Left ventricle myocardium inferior (tissue), 1 donor: ENCODE measurements around the gene GNB1L. TPM values are rescaled to one million over a fixed set of nuclear protein-coding genes. Genes with fewer than 3 reads are reported as not detected.
"Not testable (repeated sequence)": the region's sequence is repeated elsewhere in the genome, so short reads cannot be mapped to it uniquely, and the experiment has no call there.

Experiments used
- DNase-seq: peaks from one replicate; pipeline ENCODE4 v3.0.0-alpha.2; 2020
- H3K27ac ChIP-seq: fragments of 200-600 bp; replicated peaks from 2 replicates; pipeline ENCODE4 v1.8.0; 2021
- H3K27me3 ChIP-seq: fragments of 200-600 bp; 2 replicates; pipeline ENCODE4 v1.8.0; 2021; ENCODE audit warnings: low read depth
- H3K36me3 ChIP-seq: fragments of 200-600 bp; 2 replicates; pipeline ENCODE4 v1.8.0; 2021
- H3K4me1 ChIP-seq: fragments of 200-600 bp; 2 replicates; pipeline ENCODE4 v1.8.0; 2021
- H3K4me3 ChIP-seq: fragments of 200-600 bp; 2 replicates; pipeline ENCODE4 v1.8.0; 2021; ENCODE audit warnings: mild to moderate bottlenecking, moderate library complexity
- H3K9me3 ChIP-seq: fragments of 200-600 bp; replicated peaks from 2 replicates; pipeline ENCODE4 v1.8.0; 2021
- intact Hi-C: fragments of 100-400 bp; cut with micrococcal nuclease; formaldehyde crosslinking; loops from one replicate; pipeline ENCODE4 v1.11.0; 2022
- total RNA-seq: library from RNA; stranded (reverse); fragmentation: NEBNext Ultra II Directional; extraction: Animal tissue kit (Norgen Biotek cat#: 25700); gene quantifications from one replicate; pipeline ENCODE4 v1.2.1, GENCODE V29; 2021
- TF ChIP-seq, protein P1 (sequence below): fragments of 200-600 bp; IDR thresholded peaks from 2 replicates; pipeline ENCODE4 v1.8.0; 2021; ENCODE audit warnings: antibody characterized with exemption, mild to moderate bottlenecking, borderline replicate concordance
- donor health status: DM: no; HTN: yes; CAD: no; lungs with severe emphysema.

Gene GNB1L
- total RNA-seq, 1 donor from 2014 or later, result 2.9 TPM

GRCh38 chr22:19797086-19798002, 57.3 kb downstream of the GNB1L start:
- Histone ChIP-seq H3K27ac (no peak overlapping the region), H3K4me1 (peaks cover 11% of the 10 kb centered on the region), H3K36me3 (peaks cover 7% of the 10 kb centered on the region), H3K9me3 (peaks cover 17% of the 10 kb centered on the region), H3K27me3 (no peaks in the 10 kb centered on the region), H3K4me3 (no peak overlapping the region)
- no peak for DNase-seq
- intact Hi-C loops, result no loop called here
- TF ChIP-seq, protein P1, sequence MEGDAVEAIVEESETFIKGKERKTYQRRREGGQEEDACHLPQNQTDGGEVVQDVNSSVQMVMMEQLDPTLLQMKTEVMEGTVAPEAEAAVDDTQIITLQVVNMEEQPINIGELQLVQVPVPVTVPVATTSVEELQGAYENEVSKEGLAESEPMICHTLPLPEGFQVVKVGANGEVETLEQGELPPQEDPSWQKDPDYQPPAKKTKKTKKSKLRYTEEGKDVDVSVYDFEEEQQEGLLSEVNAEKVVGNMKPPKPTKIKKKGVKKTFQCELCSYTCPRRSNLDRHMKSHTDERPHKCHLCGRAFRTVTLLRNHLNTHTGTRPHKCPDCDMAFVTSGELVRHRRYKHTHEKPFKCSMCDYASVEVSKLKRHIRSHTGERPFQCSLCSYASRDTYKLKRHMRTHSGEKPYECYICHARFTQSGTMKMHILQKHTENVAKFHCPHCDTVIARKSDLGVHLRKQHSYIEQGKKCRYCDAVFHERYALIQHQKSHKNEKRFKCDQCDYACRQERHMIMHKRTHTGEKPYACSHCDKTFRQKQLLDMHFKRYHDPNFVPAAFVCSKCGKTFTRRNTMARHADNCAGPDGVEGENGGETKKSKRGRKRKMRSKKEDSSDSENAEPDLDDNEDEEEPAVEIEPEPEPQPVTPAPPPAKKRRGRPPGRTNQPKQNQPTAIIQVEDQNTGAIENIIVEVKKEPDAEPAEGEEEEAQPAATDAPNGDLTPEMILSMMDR, result no peak

DNA sequence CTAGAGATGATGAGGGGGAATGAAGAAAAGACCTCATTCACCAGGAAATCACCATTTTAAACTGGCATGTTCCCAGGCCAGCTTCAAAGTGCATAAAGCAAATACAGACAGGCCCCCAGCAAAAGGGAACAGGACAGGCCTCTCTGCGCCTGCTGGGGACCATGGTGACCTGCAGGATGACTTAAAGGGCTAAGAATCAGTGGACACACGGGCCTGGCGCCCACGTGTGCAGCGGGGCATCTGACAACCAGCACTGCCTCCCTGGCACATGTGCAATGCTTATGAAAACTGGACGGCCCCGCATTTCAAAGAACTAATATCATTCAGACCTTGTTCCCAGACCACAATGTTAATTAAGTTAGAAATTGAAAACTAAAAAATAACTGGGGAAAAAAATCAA, 58.5 kb downstream of the GNB1L start:
- intact Hi-C loops, result no loop called here
- H3K4me3 ChIP-seq, result no peak overlapping the region
- peaks cover 28% of the 10 kb centered on the region for H3K9me3 ChIP-seq
- H3K27me3 ChIP-seq, result no peaks in the 10 kb centered on the region
- peaks cover 11% of the 10 kb centered on the region for H3K4me1 ChIP-seq
- no peak for DNase-seq
- H3K27ac ChIP-seq, result no peak overlapping the region
- TF ChIP-seq, protein P1, result no peak
- peaks cover 10% of the 10 kb centered on the region for H3K36me3 ChIP-seq

DNA sequence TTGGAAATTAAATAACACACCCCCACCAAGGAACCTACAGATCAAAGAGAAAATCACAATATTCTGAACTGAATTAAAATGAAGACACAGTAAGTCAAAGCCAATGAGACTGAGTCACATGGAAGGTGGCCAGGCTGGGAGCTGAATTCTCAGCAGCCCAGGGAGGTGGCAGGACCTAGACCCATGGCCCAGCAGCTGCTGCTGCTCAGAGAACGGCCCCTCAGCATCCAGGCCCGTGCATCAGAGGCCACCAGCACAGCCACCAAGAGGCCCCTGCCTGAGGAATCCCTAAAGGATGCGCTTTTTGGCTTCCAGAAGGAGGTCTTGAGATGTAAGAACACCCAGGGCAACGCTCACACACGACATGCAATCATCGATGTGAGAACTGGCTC, 59.1 kb downstream of the GNB1L start:
- Histone ChIP-seq H3K36me3 (peaks cover 10% of the 10 kb centered on the region), H3K27ac (no peak overlapping the region), H3K4me1 (peaks cover 11% of the 10 kb centered on the region), H3K4me3 (no peak overlapping the region), H3K27me3 (no peaks in the 10 kb centered on the region), H3K9me3 (peaks cover 33% of the 10 kb centered on the region)
- no peak for DNase-seq
- intact Hi-C loops, result no loop called here
- TF ChIP-seq, protein P1, result no peak

GRCh38 chr22:19793661-19794310, 60.9 kb downstream of the GNB1L start:
- no peaks in the 10 kb centered on the region for H3K27me3 ChIP-seq
- peaks cover 8% of the 10 kb centered on the region for H3K4me1 ChIP-seq
- intact Hi-C loops, result no loop called here
- no peak for DNase-seq
- no peak overlapping the region for H3K27ac ChIP-seq
- TF ChIP-seq, protein P1, result no peak
- H3K9me3 ChIP-seq, result peaks cover 34% of the 10 kb centered on the region
- H3K4me3 ChIP-seq, result no peak overlapping the region
- H3K36me3 ChIP-seq, result peaks cover 19% of the 10 kb centered on the region

- Histone ChIP-seq H3K4me3 (no peak overlapping the region), H3K36me3 (peaks cover 19% of the 10 kb centered on the region), H3K27ac (no peak overlapping the region), H3K9me3 (peaks cover 34% of the 10 kb centered on the region), H3K4me1 (peaks cover 2% of the 10 kb centered on the region), H3K27me3 (no peaks in the 10 kb centered on the region)
- intact Hi-C loops, result no loop called here
- TF ChIP-seq, protein P1, result no peak
- DNase-seq, result no peak
Observed at GRCh38 chr22:19793161-19793560, 61.5 kb downstream of the GNB1L start.

DNA sequence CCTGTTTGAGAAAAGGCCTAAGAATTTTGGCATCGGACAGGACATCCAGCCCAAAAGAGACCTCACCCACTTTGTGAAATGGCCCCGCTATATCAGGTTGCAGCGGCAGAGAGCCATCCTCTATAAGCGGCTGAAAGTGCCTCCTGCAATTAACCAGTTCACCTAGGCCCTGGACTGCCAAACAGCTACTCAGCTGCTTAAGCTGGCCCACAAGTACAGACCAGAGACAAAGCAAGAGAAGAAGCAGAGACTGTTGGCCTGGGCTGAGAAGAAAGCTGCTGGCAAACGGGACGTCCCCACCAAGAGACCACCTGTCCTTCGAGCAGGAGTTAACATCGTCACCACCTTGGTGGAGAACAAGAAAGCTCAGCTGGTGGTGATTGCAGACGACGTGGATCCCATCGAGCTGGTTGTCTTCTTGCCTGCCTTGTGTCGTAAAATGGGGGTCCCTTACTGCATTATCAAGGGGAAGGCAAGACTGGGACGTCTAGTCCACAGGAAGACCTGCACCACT, 62.2 kb downstream of the GNB1L start:
- Histone ChIP-seq H3K9me3 (peaks cover 34% of the 10 kb centered on the region), H3K36me3 (peaks cover 19% of the 10 kb centered on the region)
- H3K4me1 ChIP-seq, H3K27ac ChIP-seq, intact Hi-C loops, DNase-seq, H3K4me3 ChIP-seq, H3K27me3 ChIP-seq: not testable (repeated sequence)
